Activated CD4-positive, CD25-positive, alpha-beta regulatory T cell treated with anti-CD3 and anti-CD28 coated beads, Interleukin-2, amount 50 U/mL, for 72 hours (primary cell): ENCODE data around the gene PPP6R3.

Experiments
- DNase-seq: peaks from one replicate; pipeline ENCODE4 v3.0.0; 2021

PPP6R3 gene

GRCh38 chr11:68655806-68656205, 195.3 kb downstream of the PPP6R3 start:
- no peak for DNase-seq

- DNase-seq: no peak
Measured at GRCh38 chr11:68657021-68657780, 196.6 kb downstream of the PPP6R3 start.

- no peak for DNase-seq
Measured at GRCh38 chr11:68658097-68658496, 197.5 kb downstream of the PPP6R3 start.

- no peak for DNase-seq
Measured at GRCh38 chr11:68658661-68659060, 198.1 kb downstream of the PPP6R3 start.

GRCh38 chr11:68659158-68659921, 198.8 kb downstream of the PPP6R3 start:
- DNase-seq: no peak

GRCh38 chr11:68660066-68660810, 199.7 kb downstream of the PPP6R3 start:
- DNase-seq: no peak

- no peak for DNase-seq
Measured at GRCh38 chr11:68661014-68661413, 200.5 kb downstream of the PPP6R3 start.

GRCh38 chr11:68661697-68662603, 201.4 kb downstream of the PPP6R3 start:
- no peak for DNase-seq

- DNase-seq: no peak
Measured at GRCh38 chr11:68663482-68664010, 203.0 kb downstream of the PPP6R3 start.

- no peak for DNase-seq
Measured at GRCh38 chr11:68664141-68664540, 203.6 kb downstream of the PPP6R3 start.

GRCh38 chr11:68664906-68665305, 204.4 kb downstream of the PPP6R3 start:
- DNase-seq: no peak
